H1 (cell line): ENCODE results near the gene MMP19. TPM values are rescaled to one million over a fixed set of nuclear protein-coding genes. Genes with fewer than 3 reads are reported as not detected.

Experiments
- SIN3A ChIP-seq, 2 experiments: IDR thresholded peaks in 1 of 2; conservative IDR thresholded peaks in 1 of 2; 2 replicates each; pipeline ENCODE4 v1.6.1; 2011 to 2012; ENCODE audit warnings: low read length in 2 of 2, improper control_type of control experiment in 1 of 2, low read depth in 1 of 2, mild to moderate bottlenecking in 1 of 2
- SRF ChIP-seq: IDR thresholded peaks from 2 replicates; pipeline ENCODE4 v1.6.1; 2011; ENCODE audit warnings: mild to moderate bottlenecking, low read depth, low read length, moderate library complexity
- polyA plus RNA-seq, 7 experiments: library from polyadenylated mRNA; depleted of rRNA in 3 of 7; stranded (reverse) in 5 of 7; unstranded in 2 of 7; fragments of >200 nt in 5 of 7; fragments of 200-250 nt in 2 of 7; gene quantifications; 1 replicate in 5 of 7; 2 replicates in 1 of 7; 4 replicates in 1 of 7; pipeline versions ENCODE4 v1.2.1 to v1.2.3, GENCODE V29; 2011 to 2013; ENCODE audit warnings: missing spikeins in 2 of 7, mixed read lengths in 2 of 7
- total RNA-seq: library from RNA; stranded (reverse); fragmentation: NEBNext Ultra II Directional; extraction: Animal tissue kit (Norgen Biotek cat#: 25700); gene quantifications from 2 replicates; pipeline ENCODE4 v1.2.1, GENCODE V29; 2021

The MMP19 gene
- total and polyA plus RNA-seq, 2 of the 8 experiments (the other 6 are each of a cell fraction or from before 2014, with no cell fraction given), result 2.7 to 3.3 TPM

GRCh38 chr12:55815473-55815872, 27.3 kb downstream of the MMP19 start (continued):
- no peak for TF ChIP-seq SRF
- no peak for TF ChIP-seq SIN3A (conservative IDR thresholded peaks at IDR 0.05 in 1 of 2, IDR thresholded peaks at IDR 0.05 in 1 of 2; ENCODE audit: low read depth in 1 of 2, low read length in 2 of 2)
